MG63 (cell line): ENCODE measurements around the gene AFF1. TPM values are rescaled to one million over a fixed set of nuclear protein-coding genes. Genes with fewer than 3 reads are reported as not detected.
"Not testable (repeated sequence)": the region's sequence is repeated elsewhere in the genome, so short reads cannot be mapped to it uniquely, and the experiment has no call there.

ENCODE experiments used
- DNase-seq: peaks from one replicate; pipeline ENCODE4 v3.0.0-alpha.2; 2020
- H3K27me3 ChIP-seq: fragments of 250-450 bp; sonication (Bioruptor Pico); 2 replicates; pipeline ENCODE4 v1.5.1; 2020; ENCODE audit warnings: mild to moderate bottlenecking, moderate library complexity
- H3K36me3 ChIP-seq: fragments of 250-450 bp; sonication (Bioruptor Pico); 2 replicates; pipeline ENCODE4 v1.5.1; 2020; ENCODE audit warnings: mild to moderate bottlenecking, moderate library complexity
- H3K4me3 ChIP-seq: fragments of 250-450 bp; sonication (Bioruptor Pico); 2 replicates; pipeline ENCODE4 v1.5.1; 2020; ENCODE audit warnings: mild to moderate bottlenecking, moderate library complexity
- H3K9me3 ChIP-seq: fragments of 250-450 bp; sonication (Bioruptor Pico); 2 replicates; pipeline ENCODE4 v1.5.1; 2020; ENCODE audit warnings: mild to moderate bottlenecking, moderate library complexity
- total RNA-seq: library from RNA; depleted of rRNA; stranded (reverse); fragments of >200 nt; shearing (Covaris generic); gene quantifications from 2 replicates; pipeline ENCODE4 v1.2.3, GENCODE V29; 2014; ENCODE audit warnings: low replicate concordance

The AFF1 gene
- total RNA-seq, 1 experiment from 2014 or later = 1.1 TPM

DNA sequence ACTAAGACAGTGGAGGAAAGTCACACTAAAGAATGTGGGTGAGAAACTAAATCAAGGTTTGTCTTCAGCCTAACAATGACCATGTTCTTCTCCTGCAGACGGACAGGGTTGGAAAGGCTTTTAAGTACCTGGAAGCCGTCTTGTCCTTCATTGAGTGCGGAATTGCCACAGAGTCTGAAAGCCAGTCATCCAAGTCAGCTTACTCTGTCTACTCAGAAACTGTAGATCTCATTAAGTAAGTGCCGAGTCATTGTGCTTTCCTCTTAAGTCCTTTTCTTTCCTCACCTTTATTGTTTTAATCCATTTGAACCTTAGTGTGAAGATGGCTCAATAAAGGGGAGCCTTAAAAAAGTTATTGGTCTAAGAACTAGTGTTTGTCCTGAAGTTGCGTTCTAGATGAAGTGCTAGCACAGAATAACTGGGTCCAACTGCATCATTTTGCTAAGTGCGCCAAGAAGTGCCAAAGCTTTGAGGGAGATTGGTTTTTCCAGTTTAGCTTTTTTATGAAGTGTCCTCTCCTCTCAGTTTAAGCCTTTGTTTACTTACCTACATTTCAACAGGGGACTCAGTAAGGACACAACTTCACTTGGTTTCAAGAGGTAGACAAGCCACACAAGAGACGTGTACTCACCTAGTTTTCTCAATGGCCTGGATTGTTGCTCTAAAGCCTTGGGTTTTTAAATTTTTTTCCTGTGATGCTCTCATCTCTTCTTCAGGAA lies 196.3 kb downstream of the AFF1 start:
- no peak for DNase-seq
- Histone ChIP-seq H3K27me3 (no peaks in the 10 kb centered on the region), H3K9me3 (no peaks in the 10 kb centered on the region), H3K36me3 (no peaks in the 10 kb centered on the region), H3K4me3 (no peak overlapping the region)

DNA sequence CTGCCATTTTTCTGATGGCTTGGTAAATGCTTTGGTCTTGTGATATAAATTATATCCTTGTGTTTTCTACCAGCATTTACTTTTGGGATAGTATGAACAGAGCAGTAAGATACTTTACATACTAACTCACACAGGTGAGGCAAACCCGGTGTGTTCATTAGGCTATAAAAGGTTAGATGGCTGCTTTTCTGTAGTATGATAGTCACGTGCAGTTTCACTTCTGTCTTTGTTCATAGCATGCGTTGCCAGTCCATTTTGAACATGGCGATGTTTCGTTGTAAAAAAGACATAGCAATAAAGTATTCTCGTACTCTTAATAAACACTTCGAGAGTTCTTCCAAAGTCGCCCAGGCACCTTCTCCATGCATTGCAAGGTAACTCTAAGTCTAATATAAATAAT lies 197.2 kb downstream of the AFF1 start:
- no peaks in the 10 kb centered on the region for H3K9me3 ChIP-seq
- no peak overlapping the region for H3K4me3 ChIP-seq
- no peaks in the 10 kb centered on the region for H3K27me3 ChIP-seq
- no peak for DNase-seq
- H3K36me3 ChIP-seq = no peaks in the 10 kb centered on the region

DNA sequence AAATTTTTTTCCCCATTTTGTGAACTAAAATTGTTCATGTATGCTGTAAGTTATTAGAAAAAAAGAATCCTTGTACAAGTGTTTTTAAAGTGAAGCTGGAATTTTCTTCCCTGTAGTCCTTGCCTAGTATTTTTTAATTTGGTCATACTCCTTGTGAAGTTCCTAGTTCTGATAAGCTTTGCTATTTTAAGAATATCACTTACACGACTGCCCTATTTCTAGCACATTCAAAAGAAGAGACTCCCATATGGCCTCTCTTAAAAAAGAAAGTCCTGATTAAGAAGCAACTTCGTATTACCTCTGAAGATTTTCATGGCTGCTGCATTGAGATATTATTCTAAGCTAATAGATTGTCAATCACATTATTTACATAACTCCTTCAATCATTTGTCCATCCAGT lies 198.4 kb downstream of the AFF1 start:
- Histone ChIP-seq H3K27me3 (no peaks in the 10 kb centered on the region), H3K4me3 (no peak overlapping the region), H3K36me3 (no peaks in the 10 kb centered on the region), H3K9me3 (no peaks in the 10 kb centered on the region)
- DNase-seq = no peak

DNA sequence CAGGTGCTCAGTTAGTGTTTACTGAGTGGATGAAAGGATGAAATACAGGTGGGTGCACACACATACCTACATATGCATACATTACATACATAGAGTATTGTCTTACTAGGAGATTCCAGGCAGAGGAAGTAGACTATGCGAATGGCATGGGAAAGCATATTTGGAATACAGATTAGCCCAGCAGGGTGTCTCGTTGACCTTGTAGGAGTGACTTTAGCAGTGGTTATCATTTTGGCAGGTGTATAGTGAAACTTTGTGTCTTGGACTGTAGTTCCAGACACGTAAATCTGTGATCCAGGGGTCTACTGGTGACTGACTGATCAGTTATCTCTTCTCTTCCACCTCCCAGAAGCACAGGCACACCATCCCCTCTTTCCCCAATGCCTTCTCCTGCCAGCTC lies 199.3 kb downstream of the AFF1 start:
- Histone ChIP-seq H3K27me3 (no peaks in the 10 kb centered on the region), H3K36me3 (no peaks in the 10 kb centered on the region), H3K9me3 (no peaks in the 10 kb centered on the region), H3K4me3 (no peak overlapping the region)
- no peak for DNase-seq

DNA sequence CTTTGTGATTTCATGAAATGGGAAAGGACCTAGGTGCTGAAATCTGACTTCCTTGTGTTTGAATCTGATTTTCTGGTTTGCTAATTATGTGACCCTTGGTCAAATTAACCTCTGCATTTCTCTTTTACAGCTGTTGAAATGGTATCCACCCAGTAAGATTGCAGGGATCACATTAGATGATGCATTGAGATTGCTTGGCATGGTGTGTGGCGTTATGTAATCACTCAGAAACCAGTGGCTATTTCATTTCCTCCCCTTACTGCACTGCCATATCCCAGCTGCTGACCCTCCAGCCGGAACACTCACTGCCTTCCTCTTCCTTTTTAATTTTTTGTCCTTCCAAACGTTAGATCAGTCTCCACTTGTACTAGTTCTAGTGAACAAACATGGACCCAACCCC lies 206.6 kb downstream of the AFF1 start:
- no peaks in the 10 kb centered on the region for H3K27me3 ChIP-seq
- H3K36me3 ChIP-seq = no peaks in the 10 kb centered on the region
- H3K4me3 ChIP-seq = no peak overlapping the region
- H3K9me3 ChIP-seq = no peaks in the 10 kb centered on the region
- no peak for DNase-seq

DNA sequence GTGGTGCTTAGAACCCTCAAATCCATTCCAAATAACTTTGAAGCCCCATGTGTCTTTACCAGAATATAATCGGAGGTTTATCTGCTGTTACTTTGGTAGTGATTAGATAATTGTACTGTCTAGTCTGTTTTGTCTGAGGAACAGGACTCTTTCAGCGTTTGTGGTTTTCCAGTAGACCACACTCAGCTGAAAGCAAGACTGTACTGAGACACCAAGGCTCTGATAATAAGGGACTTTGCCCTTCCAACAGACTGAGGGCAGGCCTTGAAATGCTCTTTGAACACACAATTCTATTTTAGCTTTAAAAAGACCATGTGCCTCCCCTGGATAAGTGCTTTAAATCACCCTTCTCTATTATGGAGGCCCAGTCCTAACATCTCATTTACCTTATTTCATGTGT lies 209.5 kb downstream of the AFF1 start:
- Histone ChIP-seq H3K27me3 (no peaks in the 10 kb centered on the region), H3K36me3 (no peaks in the 10 kb centered on the region), H3K4me3 (no peak overlapping the region), H3K9me3 (no peaks in the 10 kb centered on the region)
- no peak for DNase-seq

DNA sequence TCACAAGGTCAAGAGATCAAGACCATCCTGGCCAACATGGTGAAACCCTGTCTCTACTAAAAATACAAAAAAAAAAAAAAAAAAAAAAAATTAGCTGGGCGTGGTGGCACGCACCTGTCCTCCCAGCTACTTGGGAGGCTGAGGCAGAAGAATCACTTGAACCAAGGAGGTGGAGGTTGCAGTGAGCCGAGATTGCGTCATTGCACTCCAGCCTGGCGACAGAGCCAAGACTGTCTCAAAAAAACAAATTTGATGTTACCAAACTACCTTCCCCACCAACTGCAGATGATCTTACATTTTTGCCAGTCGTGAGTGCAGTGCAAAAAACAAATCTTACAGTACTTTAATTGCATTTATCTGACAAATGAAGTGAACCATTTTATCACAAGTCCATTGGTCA lies 211.1 kb downstream of the AFF1 start:
- not testable (repeated sequence) for H3K36me3 ChIP-seq, H3K9me3 ChIP-seq, H3K27me3 ChIP-seq, DNase-seq, H3K4me3 ChIP-seq

DNA sequence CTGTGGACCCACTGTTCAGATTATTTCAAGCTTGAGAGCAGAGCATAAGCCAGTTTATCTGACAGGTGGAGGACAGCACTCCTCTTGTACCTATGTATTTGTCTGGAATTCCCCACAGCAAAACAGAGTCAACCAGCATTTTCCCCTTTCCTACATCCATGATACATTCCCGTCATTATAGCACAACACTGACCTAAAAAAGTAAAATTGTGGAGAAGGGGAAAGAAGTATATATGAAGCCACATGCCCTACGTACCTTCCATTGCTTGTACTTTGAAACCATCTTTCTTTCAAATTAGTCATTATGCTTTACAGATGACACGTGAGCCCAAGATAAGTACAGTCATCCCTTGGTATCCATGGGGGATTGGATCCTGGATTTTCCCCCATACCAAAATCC lies 212.3 kb downstream of the AFF1 start:
- H3K4me3 ChIP-seq = no peak overlapping the region
- no peaks in the 10 kb centered on the region for H3K27me3 ChIP-seq
- DNase-seq = no peak
- H3K9me3 ChIP-seq = no peaks in the 10 kb centered on the region
- H3K36me3 ChIP-seq = no peaks in the 10 kb centered on the region

DNA sequence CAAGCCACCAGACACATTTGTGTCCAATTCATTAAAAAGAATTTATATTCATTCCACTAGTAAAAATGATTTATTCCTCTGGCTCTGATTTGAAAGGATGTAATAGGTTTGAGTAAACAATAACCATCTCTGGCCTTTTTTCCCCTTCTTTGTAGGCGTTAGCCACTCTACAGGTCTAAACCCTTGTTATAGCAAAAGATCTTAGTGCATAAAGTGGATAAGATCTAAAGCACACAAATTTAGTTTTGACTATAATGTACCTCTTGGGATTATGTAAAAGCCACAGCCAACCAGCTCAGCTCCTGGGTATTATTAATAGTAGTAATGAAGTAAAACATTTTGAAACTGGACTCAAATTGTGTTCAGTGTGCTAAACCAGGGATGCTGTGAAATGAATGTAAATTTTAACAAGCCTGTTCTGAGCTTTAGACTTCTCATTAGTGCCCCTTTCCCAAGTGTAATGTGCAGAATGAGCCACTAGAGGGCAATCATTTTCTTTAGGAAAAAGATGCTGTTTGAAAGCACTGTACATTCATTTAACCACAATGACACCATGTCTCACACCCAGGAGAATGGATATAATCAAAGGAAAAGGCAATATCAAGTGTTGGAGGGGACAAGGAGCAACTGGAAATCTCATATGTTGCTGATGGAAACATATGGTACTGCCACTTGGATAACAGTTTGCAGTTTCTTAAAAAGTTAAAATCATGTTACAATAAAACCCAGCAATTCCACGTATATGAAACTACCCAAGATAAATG lies 215.9 kb downstream of the AFF1 start:
- Histone ChIP-seq H3K9me3 (no peaks in the 10 kb centered on the region), H3K4me3 (no peak overlapping the region), H3K36me3 (no peaks in the 10 kb centered on the region), H3K27me3 (no peaks in the 10 kb centered on the region)
- DNase-seq = no peak

DNA sequence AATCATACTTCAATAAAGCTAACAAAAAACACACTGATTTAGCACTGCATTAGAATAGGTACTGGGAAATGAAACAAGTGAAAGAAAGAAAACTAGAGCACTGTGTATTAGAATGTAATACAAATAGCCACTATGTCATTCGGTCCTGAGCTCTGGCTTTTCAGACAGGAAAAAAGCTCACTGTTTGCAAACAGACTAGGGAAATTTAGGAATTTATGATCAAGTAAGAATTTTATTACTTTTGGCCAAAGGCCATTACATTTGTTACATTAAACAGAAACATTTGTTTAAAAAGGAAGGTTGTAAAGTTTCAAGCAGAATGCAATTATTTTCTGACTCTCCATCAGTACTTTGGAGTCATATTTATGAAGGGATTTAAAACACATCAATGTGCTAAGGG lies 216.9 kb downstream of the AFF1 start:
- no peak for DNase-seq
- no peak overlapping the region for H3K4me3 ChIP-seq
- no peaks in the 10 kb centered on the region for H3K36me3 ChIP-seq
- no peaks in the 10 kb centered on the region for H3K9me3 ChIP-seq
- no peaks in the 10 kb centered on the region for H3K27me3 ChIP-seq

DNA sequence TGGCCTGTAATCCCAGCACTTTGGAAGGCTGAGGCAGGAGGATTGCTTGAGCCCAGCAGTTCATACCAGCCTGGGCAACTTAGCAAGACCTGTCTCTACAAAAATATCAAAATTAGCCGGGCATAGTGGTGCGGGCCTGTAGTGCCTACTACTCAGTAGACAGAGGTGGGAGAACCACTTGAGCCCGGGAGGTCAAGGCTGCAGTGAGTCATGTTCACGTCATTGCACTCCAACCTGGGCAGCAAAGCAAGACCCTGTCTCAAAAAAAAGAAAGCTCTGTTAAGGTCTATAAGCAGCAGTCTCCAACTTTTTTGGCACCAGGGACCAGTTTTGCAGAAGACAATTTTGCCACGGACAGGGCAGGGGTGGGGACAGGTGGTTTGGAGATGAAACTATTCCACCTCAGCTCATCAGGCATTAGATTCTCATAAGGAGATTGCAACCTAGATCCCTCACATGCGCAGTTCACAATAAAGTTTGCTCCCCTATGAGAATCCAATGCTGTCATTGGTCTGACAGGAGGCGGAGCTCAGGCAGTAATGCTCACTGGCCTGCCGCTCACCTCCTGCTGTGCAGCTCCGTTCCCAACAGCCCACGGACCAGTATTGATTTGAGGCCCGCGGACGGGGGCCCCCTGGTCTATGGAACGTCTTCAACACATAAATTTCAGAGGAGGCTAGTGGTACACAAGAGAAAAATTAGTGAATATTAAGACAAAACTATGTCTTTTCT lies 217.7 kb downstream of the AFF1 start:
- no peak overlapping the region for H3K4me3 ChIP-seq
- DNase-seq = no peak
- H3K36me3 ChIP-seq = no peaks in the 10 kb centered on the region
- no peaks in the 10 kb centered on the region for H3K27me3 ChIP-seq
- H3K9me3 ChIP-seq = no peaks in the 10 kb centered on the region

DNA sequence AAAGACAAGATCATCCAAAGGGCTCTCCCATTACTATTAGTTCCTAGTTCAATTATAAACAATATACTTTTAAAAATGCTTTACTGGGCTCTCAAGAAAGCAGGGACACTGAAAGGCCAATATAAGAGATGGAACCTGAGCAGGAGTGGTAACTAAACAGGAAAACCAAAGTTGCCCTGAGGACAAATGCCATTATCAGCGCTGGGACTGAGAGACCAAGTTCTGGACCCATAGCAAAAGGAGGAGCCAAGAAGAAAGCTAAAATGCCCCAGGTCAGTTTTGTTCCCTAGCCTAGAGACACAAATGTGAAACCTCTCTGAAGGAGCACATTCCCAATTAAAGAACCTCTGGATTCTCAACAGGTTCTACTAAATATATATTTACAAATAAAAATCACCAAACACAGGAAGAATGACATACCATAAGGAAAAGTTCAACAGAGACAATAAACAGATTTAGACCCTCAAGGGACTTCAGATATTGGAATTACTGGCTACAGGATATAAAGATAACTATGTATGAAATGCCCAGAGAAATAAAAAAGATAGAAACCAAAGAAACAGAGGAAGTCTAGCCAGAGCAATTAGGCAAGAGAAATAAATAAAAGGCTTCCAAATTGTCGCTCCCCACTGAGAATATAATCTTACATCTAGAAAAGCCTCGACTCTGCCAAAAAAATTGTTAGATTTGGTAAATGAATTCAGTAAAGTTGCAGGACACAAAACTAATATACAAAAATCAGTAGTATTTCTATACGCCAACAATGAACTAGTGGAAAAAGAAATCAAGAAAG lies 218.5 kb downstream of the AFF1 start:
- H3K4me3 ChIP-seq = no peak overlapping the region
- DNase-seq = no peak
- H3K36me3 ChIP-seq = no peaks in the 10 kb centered on the region
- no peaks in the 10 kb centered on the region for H3K9me3 ChIP-seq
- no peaks in the 10 kb centered on the region for H3K27me3 ChIP-seq

DNA sequence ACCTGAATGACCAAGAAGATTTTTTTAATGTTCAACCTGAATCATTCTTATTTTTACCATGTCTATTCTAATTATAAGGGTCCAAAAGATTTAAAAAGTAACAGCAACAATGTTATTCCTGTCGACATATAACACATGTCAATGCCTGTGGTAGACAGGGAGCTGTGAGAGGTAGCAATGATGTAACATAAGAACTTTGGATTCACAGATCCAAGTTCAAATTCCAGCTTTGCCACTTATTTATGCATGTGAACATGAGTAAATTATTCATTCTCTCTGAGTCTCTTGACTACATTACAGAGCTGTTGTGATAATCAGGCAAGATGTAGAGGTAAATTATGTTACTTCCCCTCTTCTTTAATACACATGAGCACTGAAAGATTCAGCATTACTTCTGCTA lies 231.1 kb downstream of the AFF1 start:
- H3K27me3 ChIP-seq = no peaks in the 10 kb centered on the region
- no peak for DNase-seq
- H3K4me3 ChIP-seq = no peak overlapping the region
- H3K36me3 ChIP-seq = no peaks in the 10 kb centered on the region; the same call in 1 of the 2 replicates
- no peaks in the 10 kb centered on the region for H3K9me3 ChIP-seq

DNA sequence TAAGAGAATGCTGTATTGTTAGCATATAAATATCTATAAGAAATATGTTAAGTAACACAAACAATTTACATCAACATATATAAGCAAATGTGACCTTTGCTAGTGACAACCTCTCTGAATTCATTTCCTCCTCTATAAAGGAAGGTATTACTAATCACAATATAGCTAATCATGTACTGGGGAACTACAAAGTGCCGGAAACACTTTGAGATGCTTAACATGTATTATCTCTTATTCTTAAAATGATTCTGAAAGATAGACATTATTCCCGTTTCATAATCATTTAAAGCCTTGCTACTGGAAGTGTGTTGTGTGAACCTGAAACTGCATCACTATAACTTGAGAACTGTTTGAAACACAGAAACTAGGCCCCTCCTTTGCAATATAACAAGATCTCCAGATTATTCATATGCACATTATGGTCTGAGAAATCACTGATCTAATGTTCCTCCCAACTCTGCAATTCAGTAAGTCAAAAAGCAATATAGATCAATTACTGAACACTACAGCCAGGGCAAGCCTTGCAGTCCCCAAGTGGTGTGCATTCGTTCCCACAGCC lies 231.6 kb downstream of the AFF1 start:
- no peaks in the 10 kb centered on the region; the same call in 1 of the 2 replicates for H3K36me3 ChIP-seq
- no peaks in the 10 kb centered on the region for H3K27me3 ChIP-seq
- no peak overlapping the region for H3K4me3 ChIP-seq
- DNase-seq = no peak
- no peaks in the 10 kb centered on the region for H3K9me3 ChIP-seq

DNA sequence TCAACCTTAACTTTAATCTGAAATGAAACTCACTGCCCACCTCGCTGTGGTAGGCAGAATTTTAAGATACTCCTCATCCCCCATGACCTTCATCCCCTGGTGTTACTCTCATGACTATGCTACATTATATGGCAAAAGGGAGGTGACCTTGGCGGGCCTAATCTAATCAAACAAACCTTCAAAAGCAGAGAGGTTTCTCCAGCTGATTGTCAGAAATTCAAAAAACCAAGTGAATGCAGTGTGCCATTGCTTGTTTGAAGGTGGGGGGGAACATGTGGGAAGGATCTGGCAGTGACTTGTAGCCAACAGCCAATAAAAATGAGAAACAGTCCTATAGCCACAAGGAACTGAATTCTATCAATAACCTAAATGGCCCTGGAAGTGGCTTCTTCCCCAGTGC lies 237.1 kb downstream of the AFF1 start:
- Histone ChIP-seq H3K36me3 (no peaks in the 10 kb centered on the region; the same call in 1 of the 2 replicates), H3K4me3 (no peak overlapping the region), H3K9me3 (no peaks in the 10 kb centered on the region), H3K27me3 (no peaks in the 10 kb centered on the region)
- no peak for DNase-seq

DNA sequence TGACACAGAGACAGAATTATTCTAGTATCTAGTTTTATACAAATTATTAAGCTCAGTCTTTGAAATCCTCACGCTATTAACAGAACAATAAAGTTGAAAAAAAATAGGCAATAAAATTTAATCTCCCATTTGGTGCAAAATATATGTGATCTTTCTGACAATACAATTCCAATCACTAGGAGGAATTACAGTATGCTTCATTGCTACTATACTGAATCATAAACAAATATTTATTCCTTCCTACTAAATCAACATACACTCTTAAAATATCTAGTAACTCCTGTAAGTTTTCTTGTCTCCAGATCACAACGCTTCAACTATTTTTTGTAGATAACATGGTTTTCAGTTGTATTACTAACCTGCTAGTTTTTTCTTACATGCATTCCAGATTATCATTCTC lies 239.9 kb downstream of the AFF1 start:
- Histone ChIP-seq H3K9me3 (no peaks in the 10 kb centered on the region), H3K36me3 (no peaks in the 10 kb centered on the region), H3K4me3 (no peak overlapping the region), H3K27me3 (no peaks in the 10 kb centered on the region)
- DNase-seq = no peak

DNA sequence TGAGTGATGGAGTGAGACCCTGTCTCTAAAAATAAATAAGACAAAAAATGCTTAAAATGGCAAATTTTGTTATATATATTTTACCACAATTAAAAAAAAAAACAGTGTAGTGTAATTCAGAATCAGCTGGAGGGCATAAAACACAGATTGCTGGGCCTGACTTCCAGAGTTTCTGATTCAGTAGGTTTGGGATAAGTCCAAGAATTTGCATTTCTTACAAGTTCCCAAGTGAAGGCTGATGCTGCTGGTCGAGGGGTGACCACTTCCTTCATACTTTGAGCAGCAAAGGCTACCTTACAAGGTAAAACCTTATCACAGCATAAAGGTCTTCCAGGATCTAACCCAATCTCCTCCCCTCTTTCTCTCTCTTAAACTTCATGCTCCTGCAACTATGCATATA lies 244.9 kb downstream of the AFF1 start:
- DNase-seq = no peak
- Histone ChIP-seq H3K27me3 (no peaks in the 10 kb centered on the region), H3K36me3 (no peaks in the 10 kb centered on the region), H3K4me3 (no peak overlapping the region), H3K9me3 (no peaks in the 10 kb centered on the region)
